GM04504 (cell line): ENCODE results near the gene GDF7.

Source experiments
- DNase-seq: peaks from one replicate; pipeline ENCODE4 v3.0.0-alpha.2; 2012; ENCODE audit warnings: low read depth

The GDF7 gene

GRCh38 chr2:20661421-20662307, 5.3 kb upstream of the GDF7 start:
- DNase-seq = peak; percentile 52

- DNase-seq = no peak
Measured at GRCh38 chr2:20662308-20662937, 4.5 kb upstream of the GDF7 start.

- DNase-seq = no peak
Measured at GRCh38 chr2:20663196-20664070, 3.5 kb upstream of the GDF7 start.

- no peak for DNase-seq
Measured at GRCh38 chr2:20664071-20664390, 2.9 kb upstream of the GDF7 start.

- no peak for DNase-seq
Measured at GRCh38 chr2:20664431-20665242, 2.3 kb upstream of the GDF7 start.

GRCh38 chr2:20665243-20666004, 1.5 kb upstream of the GDF7 start:
- no peak for DNase-seq

- DNase-seq = no peak
Measured at GRCh38 chr2:20666005-20666303, 990 bp upstream of the GDF7 start.

GRCh38 chr2:20667151-20667530, 197 bp downstream of the GDF7 start:
- no peak for DNase-seq

GRCh38 chr2:20667531-20668401, 822 bp downstream of the GDF7 start:
- DNase-seq = no peak

- DNase-seq = no peak
Measured at GRCh38 chr2:20668451-20668850, 1.5 kb downstream of the GDF7 start.

- no peak for DNase-seq
Measured at GRCh38 chr2:20668871-20669475, 2.0 kb downstream of the GDF7 start.

GRCh38 chr2:20669562-20670314, 2.8 kb downstream of the GDF7 start:
- no peak for DNase-seq

GRCh38 chr2:20670315-20671035, 3.5 kb downstream of the GDF7 start:
- no peak for DNase-seq

- DNase-seq = no peak
Measured at GRCh38 chr2:20671036-20671735, 4.2 kb downstream of the GDF7 start.

GRCh38 chr2:20671736-20672080, 4.8 kb downstream of the GDF7 start:
- no peak for DNase-seq

GRCh38 chr2:20672201-20672951, 5.4 kb downstream of the GDF7 start:
- no peak for DNase-seq

- no peak for DNase-seq
Measured at GRCh38 chr2:20673686-20674308, 6.9 kb downstream of the GDF7 start.
